ENCODE results near the gene CAPN15.

Gene CAPN15

DNA sequence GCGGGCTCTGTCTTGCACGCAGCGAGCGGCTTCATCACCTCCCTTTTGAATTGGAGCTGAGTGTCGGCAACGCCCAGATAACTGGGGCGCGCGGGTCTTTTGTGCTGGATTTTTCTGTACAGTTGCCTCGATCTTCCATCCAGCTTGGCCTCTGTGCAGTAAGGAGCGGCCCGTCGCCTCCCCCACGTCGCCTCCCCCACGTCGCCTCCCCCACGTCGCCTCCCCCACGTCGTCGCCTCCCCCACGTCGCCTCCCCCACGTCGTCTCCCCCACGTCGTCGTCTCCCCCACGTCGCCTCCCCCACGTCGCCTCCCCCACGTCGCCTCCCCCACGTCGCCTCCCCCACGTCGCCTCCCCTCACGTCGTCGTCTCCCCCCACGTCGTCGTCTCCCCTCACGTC, 17.0 kb downstream of the CAPN15 start:
- no peak for DNase-seq (ENCODE audit: low read depth in 4 of 4, low spot score in 1 of 4)

DNA sequence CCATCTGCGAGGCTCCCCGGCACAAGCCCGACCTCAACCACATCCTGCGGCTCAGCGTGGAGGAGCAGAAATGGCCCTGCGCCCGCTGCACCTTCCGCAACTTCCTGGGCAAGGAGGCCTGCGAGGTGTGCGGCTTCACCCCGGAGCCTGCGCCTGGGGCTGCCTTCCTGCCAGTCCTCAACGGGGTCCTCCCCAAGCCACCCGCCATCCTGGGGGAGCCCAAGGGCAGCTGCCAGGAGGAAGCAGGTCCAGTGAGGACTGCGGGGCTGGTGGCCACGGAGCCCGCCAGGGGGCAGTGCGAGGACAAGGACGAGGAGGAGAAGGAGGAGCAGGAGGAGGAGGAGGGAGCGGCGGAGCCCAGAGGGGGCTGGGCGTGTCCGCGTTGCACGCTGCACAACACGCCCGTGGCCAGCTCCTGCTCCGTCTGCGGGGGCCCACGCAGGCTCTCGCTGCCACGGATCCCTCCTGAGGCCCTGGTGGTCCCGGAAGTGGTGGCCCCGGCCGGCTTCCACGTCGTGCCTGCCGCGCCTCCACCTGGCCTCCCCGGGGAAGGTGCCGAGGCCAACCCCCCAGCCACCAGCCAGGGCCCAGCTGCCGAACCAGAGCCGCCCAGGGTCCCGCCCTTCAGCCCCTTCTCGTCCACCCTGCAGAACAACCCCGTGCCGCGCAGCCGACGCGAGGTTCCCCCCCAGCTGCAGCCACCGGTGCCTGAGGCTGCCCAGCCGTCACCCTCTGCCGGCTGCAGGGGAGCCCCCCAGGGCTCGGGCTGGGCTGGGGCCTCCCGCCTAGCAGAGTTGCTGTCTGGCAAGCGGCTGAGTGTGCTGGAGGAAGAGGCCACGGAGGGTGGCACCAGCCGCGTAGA, 19.6 kb downstream of the CAPN15 start:
- peak in 1 of 4 experiments; percentile 28 for DNase-seq (ENCODE audit: low read depth in 4 of 4, low spot score in 1 of 4)

DNA sequence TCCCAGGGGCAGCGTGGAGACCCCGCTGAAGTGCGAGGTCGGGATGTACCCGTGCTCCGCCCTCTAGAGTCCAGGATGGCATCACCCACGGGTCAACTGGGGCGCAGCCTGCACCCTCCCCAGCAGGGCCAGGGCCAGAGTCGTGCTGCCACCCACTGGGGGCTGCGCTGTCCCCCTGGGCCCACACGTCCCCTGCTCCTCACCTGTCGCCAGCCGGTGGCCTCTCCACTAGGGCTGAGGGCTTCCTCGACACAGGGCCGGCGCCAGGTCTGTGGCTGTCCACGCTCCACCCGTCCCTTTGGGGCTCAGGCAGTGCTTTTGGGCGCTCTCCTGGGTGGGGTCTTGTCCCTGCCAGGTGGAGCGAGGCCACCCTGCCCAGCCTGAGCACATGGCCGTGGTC, 21.1 kb downstream of the CAPN15 start:
- no peak for DNase-seq (ENCODE audit: low read depth in 4 of 4, low spot score in 1 of 4)

DNA sequence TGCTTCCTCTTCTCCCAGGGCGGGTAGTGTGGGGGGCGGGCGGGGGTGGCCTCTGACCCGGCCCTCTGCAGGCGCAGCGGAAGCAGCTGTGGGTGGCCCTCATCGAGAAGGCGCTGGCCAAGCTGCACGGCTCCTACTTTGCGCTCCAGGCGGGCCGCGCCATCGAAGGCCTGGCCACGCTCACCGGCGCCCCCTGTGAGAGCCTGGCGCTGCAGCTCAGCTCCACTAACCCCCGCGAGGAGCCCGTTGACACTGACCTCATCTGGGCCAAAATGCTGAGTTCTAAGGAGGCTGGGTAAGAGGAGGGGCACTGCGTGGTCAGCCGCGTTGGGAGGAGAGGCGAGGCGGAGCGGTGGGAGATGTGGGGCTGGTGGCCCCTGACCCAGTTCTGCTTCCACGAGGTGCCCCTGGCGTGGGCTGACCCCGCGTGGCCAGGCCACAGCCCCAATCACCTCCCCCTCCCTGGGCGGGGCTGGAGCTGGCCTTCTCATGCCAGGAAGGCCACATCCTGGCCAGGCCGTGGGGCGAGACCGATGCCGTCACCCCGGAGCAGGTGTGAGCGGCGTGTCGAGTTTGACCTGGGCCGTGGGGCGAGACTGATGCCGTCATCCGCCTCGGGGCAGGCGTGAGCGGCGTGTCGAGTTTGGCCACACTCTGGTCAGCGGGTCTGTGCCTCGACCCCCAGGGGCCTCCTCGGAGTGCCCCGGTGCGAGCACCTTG, 22.2 kb downstream of the CAPN15 start:
- no peak for DNase-seq (ENCODE audit: low read depth in 4 of 4, low spot score in 1 of 4)

DNA sequence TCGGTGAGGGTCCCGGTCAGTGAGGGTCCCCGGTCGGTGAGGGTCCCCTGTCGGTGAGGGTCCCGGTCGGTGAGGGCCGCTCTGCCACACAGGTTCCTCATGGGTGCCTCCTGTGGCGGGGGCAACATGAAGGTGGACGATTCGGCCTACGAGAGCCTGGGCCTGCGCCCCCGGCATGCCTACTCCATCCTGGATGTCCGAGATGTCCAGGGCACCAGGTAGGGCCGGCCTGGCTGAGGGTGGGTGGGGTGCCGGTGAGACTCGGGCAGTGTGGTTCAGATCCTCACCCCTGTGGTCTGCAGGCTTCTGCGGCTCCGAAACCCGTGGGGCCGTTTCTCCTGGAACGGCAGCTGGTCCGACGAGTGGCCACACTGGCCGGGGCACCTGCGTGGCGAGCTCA, 23.7 kb downstream of the CAPN15 start:
- no peak for DNase-seq (ENCODE audit: low read depth in 4 of 4, low spot score in 1 of 4)

DNA sequence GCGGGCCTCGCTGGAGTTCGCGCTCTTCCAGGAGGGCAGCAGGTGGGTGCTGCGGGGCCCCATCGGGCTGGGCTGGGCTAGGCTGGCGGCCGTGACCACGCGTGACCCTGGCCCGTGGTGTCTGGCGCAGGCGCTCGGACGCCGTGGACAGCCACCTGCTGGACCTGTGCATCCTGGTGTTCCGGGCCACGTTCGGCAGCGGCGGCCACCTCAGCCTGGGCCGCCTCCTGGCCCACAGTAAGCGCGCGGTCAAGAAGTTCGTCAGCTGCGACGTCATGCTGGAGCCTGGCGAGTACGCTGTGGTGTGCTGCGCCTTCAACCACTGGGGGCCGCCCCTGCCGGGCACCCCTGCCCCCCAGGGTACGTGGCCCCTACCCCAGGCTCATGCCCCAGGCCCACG, 24.7 kb downstream of the CAPN15 start:
- DNase-seq (ENCODE audit: low read depth in 4 of 4, low spot score in 1 of 4) = no peak

DNA sequence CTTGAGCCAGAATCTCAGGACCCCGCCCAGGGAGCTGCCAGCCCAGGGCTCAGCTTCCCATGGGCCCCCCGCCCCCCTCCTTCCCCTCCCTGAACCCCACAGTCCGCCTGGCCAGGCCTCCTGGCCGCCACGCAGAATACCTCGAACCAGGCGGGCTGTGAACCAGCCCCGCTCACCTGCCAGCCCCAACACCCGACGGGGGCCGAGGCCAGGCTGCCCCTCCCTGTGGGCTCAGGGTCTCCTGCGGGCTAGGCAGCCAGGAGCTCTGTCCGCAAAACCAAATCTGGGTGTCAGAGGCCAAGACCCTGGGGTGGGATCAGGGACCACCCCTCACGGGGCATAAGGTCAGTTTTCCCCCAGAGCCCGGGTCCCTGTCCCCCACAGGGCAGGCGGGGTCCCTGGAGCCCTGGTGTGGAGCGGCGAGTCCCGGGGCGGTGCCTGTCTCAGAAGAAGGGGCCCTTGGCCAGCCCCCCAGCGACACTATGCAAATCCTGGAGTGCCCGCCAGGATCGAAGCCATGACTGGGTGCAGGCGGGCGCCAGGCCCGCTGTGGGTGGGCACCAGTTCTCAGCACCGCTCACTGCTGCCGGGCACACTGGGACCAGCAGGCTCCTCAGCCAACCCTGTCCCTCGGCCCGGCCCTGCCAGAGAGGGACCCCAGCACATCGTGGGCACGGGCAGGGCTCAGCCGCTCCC, 26.2 kb downstream of the CAPN15 start:
- DNase-seq (ENCODE audit: low read depth in 4 of 4, low spot score in 1 of 4) = no peak

DNA sequence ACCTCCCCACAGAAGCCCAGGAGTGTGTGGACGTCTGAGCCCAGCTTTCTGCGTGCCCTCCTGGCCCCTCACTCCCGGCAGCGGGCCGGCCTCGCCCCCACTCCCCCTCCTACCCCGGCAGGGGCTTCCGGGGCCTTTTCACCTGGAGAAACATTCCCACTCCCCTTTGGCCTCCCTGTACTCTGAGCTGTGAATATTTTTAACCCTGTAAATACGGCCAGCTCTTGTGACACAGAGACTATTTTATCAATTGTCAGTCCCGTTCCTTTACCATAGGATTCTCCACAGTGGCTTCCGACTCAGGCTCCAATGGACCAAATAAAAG, 26.7 kb downstream of the CAPN15 start:
- no peak for DNase-seq (ENCODE audit: low read depth in 4 of 4, low spot score in 1 of 4)

DNA sequence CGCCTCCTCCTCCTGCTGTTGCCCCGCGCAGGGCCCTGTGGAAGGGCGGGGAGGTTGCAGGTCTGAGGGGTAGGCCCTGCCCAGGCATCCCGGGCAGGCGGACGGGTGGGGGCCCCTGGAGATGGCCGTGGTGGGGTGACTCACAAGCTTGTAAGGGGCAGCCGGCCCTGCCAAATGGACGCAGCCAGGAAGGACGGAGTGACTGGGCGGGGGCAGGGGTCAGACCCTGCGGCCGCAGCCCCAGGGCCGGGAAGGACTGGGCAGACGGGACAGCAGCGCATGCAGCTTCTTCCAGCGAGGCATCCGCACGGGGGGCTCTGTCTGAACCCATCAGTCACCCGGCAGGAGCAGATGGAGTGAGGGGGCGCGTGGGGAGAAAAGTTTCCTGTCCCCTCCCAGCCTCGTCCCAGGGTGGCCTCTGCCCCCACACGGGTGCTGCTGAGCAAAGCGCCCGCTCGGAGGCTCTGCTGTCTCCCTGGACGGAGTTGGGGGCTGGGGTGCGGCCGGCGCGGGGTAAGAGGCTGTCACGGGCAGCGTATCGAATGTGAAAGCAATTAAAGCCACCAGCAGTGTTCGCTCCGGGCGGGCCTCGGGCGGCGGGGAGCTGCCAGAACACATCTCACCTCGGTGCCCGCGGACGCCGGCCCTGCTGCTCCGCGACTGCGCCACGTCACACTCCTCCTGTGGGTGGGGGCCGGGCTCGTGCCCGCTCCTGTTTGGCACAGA, 27.3 kb downstream of the CAPN15 start:
- DNase-seq (ENCODE audit: low read depth in 4 of 4, low spot score in 1 of 4) = no peak

DNA sequence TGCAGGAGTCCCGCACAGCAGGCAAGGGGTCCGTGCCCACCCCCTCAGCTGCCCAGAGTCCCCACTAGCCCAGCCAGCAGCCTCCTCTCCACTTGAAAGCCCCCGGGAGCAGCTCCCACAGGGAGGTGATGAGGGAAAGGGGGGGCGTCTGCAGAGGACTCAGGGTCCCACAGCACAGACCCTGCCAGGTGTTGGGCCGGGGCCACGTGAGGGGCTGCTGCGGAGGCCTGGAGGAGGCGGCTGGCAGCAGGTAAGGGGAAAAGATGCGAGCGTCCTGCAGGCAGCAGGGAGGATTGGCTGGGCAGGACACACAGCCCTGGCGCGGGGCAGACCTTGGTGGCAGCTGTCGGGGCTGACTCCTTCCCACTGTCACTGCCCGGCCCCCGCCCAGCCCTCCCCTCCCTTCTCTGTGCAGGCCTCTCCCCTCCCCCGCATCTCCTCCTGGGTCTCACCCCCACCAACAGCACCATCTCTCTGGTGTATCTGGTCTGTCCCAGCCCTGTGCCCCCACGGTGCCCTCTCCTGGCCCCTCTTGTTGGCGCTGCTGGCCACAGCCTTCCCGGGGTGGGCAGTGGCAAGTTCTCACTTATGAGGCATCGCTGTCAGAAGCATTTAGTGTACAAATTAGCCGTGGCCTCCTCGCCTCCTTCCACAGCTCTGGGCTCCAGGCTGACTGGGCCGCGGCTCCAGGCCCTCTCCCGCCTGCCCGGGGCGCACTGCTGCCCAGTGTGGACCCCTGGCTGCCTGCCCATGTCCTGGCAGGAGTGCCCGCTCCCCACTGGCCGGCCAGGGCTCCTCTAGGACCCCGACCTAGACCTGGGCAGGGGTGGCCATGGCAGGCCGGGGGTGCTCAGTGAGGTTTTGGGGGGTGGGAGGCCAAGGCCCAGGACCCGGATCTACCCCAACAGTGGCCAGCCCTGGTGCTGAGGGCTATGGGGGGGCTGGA, 28.3 kb downstream of the CAPN15 start:
- DNase-seq (ENCODE audit: low read depth in 4 of 4, low spot score in 1 of 4) = no peak

DNA sequence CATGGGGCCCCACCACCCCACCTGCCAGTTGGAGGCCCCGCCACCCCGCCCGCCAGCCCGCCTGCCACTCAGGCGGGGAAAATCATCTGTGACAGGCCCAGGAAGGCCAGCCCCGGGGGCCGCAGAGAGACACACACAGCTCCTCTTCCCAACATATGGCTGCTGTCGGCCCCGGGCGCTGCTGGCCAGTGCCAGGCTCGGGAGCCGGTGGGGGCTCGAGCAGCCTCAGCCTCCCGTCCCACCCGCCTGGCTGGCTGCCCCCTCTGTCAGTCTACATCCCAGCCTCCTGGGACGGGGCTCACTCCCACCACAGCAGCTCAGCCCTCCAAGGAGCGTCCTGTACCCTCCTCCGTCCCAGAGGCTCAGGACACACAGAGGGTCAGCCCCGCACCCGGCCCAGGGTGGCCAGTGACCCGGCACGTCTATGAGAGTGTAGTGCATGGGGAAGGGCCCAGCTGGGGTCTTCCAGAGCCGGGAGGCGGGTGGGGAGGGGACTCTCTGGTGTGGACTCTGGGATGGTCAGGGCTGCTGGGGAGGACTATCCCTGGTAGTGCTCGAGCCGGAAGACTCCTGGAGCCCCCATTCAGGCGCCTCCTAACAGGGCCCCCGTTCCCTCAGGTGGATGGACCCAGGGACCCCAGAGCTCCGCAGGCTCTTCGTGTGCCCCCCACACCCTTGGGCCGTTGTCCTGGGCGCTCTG, 29.1 kb downstream of the CAPN15 start:
- DNase-seq (ENCODE audit: low read depth in 4 of 4, low spot score in 1 of 4) = no peak

DNA sequence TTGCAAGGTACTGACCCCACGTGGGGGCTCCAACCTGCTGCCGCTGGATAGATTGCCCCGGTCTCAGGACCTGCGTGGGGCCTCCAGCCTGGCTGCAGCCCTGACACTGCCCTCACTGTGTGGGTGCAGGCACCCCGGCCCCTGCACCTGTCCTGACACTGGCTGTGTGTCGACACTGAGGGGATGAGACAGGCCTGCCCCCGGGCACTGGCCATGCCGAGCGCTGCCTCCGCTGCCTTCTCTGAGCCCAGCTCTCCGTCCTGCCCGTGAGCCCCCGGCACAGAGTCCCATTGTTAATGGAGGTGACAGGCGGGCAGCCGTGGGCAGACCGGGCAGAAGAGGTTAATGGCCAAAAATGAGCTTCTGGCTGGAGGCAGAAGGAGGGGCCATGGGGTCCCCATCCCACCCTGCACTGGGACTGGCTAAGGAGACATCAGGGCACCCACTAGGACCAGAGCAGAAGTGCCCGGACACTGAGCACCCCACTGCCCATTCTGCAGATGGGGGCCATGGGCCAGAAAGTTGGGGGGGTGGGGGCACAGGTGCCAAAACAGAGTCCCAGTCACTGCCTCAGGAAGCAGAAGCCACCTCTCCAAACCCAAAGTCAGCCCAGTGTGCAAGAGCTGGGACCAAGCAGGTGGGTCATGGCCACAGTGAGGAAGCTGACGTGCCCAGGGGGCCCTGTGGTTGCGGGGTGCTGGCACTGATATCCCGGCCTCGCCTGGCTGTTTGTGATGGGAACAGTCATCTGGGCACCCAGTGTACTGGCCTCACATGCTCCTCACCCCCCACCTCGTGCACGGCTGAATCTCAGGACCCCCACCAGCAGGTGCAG, 30.2 kb downstream of the CAPN15 start:
- DNase-seq (ENCODE audit: low read depth in 4 of 4, low spot score in 1 of 4) = no peak

DNA sequence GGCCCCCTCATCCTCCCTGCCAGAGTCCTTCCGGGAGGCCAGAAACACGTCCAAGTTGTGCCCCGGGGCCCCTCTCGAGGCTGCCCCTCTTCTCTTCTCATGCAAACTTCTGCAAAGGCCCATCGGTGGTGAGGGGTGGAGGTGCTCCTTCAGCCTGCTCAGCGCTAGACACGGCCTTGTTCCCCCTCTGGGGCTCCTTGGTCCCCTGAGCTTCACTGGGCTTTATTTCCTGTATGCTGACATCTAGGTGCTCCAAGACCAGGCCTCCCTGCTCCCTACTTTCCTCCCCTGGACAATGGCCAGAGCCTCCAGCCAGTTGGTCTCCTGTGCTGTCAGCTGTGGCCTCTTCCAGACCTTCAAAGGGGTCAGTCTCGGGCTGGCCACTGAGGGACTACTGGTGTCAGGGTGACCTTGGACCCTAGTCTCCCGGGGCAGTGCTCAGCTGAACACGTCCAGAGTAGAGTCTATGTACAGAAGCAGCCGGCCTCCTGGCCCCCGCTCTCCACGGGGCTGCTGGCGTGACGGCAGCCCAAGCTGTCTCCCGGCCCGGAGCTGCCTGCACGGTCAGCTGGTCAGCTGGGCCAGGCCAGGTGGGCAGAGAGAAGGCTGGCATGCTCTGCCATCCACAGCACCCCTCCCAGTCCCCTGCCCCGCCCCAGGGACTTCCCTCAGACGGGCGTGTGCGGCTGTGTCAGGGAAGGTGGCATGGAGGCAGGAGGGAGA, 30.9 kb downstream of the CAPN15 start:
- DNase-seq (ENCODE audit: low read depth in 4 of 4, low spot score in 1 of 4) = no peak

DNA sequence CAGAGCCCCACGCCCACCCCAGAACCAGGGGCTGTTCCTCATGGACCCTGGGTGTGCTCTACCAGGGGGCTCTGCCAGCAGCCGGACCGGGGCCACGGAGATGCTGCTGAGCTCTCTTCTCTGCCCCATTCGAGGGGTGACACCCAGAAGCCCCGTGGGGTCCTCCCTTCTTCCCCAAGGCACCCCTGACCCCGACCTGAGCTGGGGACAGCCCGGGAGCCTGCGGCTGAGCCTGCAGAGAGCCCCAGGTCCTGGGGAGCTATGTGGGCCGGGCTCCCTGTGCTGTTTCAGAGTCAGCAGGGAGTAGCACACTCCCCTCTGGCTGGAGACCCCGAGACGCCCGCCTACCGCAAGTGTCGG, 31.5 kb downstream of the CAPN15 start:
- no peak for DNase-seq (ENCODE audit: low read depth in 4 of 4, low spot score in 1 of 4)

DNA sequence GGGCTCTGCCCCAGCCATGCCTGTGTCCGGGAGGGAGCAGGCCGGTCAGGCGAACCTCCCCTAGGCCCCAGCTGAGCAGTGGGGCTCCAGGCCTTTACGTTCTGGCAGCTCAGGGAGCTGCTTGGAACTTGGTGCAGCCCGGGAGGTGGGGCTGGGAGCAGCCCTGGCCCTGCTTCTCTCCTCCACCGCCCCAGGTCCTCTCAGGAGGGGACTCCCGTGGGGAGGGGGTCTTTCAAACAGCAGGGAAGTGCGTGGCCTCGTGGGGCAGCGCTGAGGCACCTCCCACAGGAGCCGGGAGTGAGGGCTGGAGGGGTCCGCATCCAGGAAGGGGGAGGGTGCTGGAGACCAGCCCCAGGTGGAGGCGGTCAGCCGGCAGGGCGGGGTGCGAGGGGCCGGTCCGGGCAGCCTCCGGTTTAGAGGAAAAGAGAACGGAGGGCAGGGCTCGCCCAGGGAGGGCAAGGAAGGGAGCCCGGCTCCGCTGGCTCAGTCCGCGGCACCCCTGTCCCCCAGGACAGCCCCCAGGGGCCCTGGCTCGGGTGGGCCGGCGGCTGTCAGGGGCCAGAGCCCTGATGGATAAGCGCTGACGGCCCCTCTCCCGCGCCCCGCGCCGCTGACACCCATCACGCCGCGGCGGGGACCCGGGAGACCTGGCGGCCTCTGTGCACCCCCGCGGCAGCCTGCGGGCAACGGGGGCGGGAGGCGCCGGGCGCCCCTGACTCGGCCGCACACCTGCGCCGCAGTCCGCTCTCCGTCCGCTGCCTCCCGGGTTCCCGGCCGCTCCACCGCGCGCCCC, 32.1 kb downstream of the CAPN15 start:
- no peak for DNase-seq (ENCODE audit: low read depth in 4 of 4, low spot score in 1 of 4)

DNA sequence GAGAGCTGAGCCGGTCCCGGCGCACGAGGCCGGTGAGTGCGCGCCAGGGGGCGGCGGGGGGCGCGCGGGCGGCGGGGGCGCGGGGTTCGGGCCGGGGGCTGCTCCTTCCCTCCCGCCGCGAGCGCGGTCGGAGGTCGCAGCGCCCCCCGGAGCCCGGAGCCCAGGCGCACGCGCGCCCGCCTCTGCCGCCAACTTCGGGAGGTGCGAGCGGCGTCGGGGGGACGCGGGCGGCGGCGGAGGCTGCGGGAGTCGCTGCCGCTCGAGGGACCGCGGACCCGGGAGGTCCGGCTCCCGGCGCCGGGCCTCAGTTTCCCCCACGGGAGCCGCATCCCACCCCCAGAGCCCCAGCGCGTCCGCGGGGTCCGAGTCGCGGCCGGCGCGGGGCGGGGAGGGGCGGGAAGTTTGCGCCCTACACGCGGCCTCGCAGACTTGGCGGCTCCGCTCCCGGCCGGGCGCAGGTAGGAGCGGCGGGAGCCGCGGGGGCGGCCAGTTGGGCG, 32.7 kb downstream of the CAPN15 start, which contains the start of gene PRR35:
Gene PRR35, plus strand, starts transcription at position 191 of the 497 bp plus-strand sequence. CDS start 2,901 bp downstream, outside the sequence.
- DNase-seq (ENCODE audit: low read depth in 4 of 4, low spot score in 1 of 4) = no peak
